T follicular helper cell (primary cell): ENCODE data around the gene ACOX1.

ENCODE experiments used
- DNase-seq: peaks from one replicate; pipeline ENCODE4 v3.0.0-alpha.2; 2020; ENCODE audit warnings: low read depth

ACOX1 gene

DNA sequence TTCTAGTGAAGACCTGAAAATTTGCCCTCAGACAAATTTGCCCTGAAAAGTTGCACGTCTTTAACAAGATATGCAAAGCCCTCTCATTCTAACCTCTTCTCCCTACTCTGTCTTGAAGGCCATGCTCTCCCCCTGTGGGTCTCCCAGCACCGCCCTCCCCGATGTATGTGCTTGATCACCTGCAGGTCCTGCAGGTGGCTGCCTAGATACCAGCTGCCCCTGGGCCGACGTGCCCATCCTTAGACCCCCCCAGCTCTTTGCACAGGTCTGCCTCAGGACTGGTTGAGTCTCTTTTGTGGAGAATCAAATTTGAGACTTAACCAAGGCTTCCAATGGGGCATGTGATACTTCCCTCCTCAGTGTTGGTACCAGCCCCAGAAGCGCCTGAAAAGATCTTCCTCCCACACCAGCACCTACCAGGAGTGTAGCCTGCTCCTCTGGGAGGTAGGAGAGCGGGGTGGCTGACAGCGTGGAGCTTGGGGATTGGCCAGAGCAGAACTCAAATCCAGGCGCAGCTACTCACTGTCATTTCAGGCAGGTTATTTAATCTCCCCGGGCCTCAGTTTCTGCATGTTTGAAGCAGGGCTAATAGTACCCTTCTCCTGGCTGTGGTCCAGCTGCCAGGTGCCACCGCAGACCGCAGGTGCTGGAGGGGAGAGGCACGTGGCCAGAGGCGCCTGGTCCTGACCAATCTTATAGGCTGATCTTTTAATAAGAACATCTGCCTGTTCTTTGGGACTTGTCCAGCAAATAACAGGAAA, 69.7 kb downstream of the ACOX1 start:
- DNase-seq = no peak

GRCh38 chr17:75908201-75908600, 70.8 kb downstream of the ACOX1 start:
- DNase-seq = no peak

- no peak for DNase-seq
Measured at GRCh38 chr17:75906143-75906884, 72.7 kb downstream of the ACOX1 start.

- DNase-seq = peak; percentile 81
Measured at GRCh38 chr17:75904749-75905521, 74.0 kb downstream of the ACOX1 start, which contains the start of gene MRPL38. TSS of gene MRPL38 (minus strand) at chr17:75904884. CDS start at chr17:75904875, 9 bp downstream.

GRCh38 chr17:75902406-75902805, 76.6 kb downstream of the ACOX1 start:
- DNase-seq = no peak

DNA sequence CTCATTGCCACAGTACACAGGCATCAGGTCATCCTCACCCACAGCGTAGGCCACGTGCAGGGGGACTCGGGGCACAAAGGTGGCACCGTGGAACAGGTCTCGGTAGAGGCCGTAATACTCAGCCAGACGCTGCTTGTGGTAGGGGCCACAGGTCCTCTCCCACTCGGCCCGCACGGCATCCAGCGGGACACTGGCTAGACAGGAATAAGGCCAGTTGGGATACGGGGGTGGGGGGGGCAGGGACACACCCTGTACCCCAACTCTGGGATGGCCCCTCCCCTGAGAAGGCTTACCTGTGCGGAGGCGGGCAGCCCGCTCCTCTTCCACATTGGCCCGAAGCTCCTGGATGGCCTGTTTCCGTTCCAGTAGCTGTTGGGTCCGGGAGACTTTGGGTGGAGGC, 77.2 kb downstream of the ACOX1 start:
- no peak for DNase-seq

- DNase-seq = no peak
Measured at GRCh38 chr17:75900691-75901533, 78.1 kb downstream of the ACOX1 start.

DNA sequence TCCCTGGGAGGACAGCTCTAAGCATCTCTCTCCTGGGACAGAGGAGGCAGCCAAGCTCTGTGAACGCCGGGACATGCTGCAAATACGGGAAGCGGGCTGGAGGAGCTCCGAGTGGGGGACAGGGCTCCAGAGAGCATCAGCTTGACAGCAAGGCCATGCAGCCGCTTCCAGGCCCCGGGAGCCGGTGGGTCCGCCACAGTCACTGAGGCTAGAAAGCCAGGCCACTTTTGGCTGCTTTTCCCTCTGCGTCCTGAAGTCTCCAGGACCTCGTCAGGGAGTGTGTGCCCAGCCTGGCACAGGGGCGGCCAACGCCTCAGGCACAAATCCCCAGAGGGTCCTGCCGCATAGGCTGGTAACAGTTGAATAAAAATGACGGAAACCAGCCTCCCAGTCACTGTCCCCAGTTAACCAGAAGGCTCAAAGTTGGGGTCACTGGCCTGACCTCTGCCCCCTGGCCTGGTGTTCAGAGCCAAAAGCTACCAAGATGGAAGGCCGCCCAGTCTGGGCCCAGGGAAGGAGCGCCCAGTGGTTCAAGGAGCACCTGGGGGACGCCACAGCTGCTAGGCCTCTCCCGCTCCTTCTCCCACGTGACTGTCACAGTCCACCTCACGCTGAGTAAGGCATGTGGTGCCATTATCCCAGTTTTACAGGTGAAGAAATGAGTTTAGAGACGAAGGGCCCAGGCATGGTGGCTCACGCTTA, 79.0 kb downstream of the ACOX1 start:
- no peak for DNase-seq

DNA sequence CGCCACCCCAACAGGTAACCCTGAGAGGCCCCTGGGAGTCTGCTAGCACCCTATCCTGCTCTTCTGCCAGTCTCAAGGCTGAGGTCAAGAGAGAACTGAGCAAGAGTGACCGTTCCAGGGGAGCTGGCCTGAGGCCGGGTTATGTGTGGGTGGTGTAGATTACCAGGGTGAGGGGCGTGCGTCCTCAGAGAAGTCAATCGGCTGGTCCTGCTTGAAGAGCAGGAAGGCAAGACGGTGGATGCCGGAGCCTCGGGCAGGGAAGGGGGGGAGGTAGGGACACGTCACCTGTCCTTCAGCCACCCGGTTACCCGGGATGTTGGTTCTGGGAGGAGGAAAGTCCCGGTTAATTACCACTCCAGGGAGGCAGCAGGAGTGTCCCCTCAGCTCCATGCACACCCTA, 79.6 kb downstream of the ACOX1 start:
- no peak for DNase-seq

- no peak for DNase-seq
Measured at GRCh38 chr17:75898791-75899190, 80.2 kb downstream of the ACOX1 start.

DNA sequence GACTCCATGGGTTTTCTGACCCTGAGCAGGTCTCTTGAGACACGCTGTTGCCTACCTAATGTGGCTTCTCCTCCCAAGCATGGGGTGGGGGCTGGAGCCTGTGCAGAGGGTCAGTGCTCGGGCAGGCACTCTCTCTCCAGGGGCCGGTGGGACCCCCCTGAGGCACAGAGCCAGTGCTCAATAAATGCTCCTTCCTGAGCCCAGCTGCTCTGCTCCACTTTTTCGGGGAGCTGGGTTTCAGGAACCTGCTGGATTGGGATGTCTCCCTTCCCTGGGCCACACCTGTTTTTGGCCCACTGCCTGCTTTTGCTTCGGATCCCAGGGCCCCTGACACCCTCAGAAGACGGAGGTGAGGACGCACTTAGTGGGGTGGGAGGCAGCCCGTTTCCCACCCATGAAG, 80.9 kb downstream of the ACOX1 start:
- no peak for DNase-seq

GRCh38 chr17:75897160-75898019, 81.6 kb downstream of the ACOX1 start:
- DNase-seq = no peak

- DNase-seq = peak; percentile 58
Measured at GRCh38 chr17:75896415-75897159, 82.4 kb downstream of the ACOX1 start, which contains the start of gene TRIM65. TSS of gene TRIM65 (minus strand) at chr17:75896951. CDS start at chr17:75896937, 14 bp downstream.

- no peak for DNase-seq
Measured at GRCh38 chr17:75895370-75896155, 83.4 kb downstream of the ACOX1 start.

GRCh38 chr17:75894049-75894733, 84.8 kb downstream of the ACOX1 start:
- no peak for DNase-seq

DNA sequence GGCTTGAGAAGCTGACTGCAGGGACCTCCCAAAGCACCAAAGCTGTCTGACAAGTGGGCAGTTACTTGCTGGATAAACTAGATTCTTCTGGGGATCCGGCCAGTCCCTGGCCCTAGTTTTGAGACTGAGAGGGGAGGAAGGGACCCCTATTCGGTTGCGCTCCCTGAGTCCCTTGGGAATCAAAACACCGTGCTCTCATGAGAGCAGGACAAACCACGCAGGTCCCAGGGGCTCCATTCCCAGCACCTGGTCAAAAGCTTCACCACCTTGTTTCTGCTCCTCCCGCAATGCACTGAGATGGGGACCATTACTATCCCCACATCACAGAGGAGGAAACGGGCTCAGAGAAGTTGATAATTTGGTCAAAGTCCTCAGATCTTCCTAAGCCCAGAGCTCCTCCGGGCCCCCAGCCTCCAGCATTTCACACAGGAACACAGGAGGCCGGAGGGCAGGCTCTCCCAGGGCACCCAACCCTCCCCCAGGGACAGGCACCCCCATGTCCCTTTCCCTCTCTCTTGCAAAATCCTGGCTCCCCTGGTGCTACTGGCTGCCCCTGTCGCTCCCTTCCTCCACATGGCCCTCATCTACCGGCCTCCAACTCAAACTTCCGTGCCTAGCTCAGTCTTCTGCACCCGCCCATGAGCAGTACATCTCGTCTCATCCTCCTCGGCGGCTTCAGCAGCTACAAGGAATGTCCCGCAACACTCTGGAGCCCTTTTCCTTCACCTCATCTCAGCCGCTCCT, 85.5 kb downstream of the ACOX1 start:
- DNase-seq = no peak
